ENCODE results near the gene KLRF1.
A peak's percentile ranks its signal among the peaks of the same experiment; 100 is the strongest.

Gene KLRF1

GRCh38 chr12:9867531-9867930 is 40.2 kb downstream of the KLRF1 start:
- no peaks in the 10 kb centered on the region for H3K27me3 ChIP-seq
- peak overlapping the region; percentile 22 to 34 for H3K4me3 ChIP-seq
- TF ChIP-seq, protein P1, sequence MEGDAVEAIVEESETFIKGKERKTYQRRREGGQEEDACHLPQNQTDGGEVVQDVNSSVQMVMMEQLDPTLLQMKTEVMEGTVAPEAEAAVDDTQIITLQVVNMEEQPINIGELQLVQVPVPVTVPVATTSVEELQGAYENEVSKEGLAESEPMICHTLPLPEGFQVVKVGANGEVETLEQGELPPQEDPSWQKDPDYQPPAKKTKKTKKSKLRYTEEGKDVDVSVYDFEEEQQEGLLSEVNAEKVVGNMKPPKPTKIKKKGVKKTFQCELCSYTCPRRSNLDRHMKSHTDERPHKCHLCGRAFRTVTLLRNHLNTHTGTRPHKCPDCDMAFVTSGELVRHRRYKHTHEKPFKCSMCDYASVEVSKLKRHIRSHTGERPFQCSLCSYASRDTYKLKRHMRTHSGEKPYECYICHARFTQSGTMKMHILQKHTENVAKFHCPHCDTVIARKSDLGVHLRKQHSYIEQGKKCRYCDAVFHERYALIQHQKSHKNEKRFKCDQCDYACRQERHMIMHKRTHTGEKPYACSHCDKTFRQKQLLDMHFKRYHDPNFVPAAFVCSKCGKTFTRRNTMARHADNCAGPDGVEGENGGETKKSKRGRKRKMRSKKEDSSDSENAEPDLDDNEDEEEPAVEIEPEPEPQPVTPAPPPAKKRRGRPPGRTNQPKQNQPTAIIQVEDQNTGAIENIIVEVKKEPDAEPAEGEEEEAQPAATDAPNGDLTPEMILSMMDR (IDR thresholded peaks at IDR 0.05): no peak
- intact Hi-C loops (cut with DNase I; ENCODE audit: low total_unique reads): no loop called here
- peaks cover 0 to 6% (median 0%) of the 10 kb centered on the region in 4 donors for H3K4me1 ChIP-seq
- H3K27ac ChIP-seq: no peak overlapping the region
- H3K9me3 ChIP-seq: no peaks in the 10 kb centered on the region
- DNase-seq: no peak
- H3K36me3 ChIP-seq: no peaks in the 10 kb centered on the region

- intact Hi-C loops (cut with DNase I; ENCODE audit: low total_unique reads): no loop called here
- Histone ChIP-seq H3K4me1 (peaks cover 0 to 6% (median 0%) of the 10 kb centered on the region in 4 donors), H3K4me3 (peak overlapping the region; percentile 34 to 43), H3K27me3 (no peaks in the 10 kb centered on the region), H3K27ac (peak overlapping the region; percentile 55 to 62), H3K9me3 (no peaks in the 10 kb centered on the region), H3K36me3 (no peaks in the 10 kb centered on the region)
- TF ChIP-seq, protein P1 (IDR thresholded peaks at IDR 0.05): no peak
- DNase-seq: no peak
Observed at GRCh38 chr12:9868311-9868801, 41.1 kb downstream of the KLRF1 start.

GRCh38 chr12:9868951-9869306 is 41.6 kb downstream of the KLRF1 start:
- Histone ChIP-seq H3K9me3 (no peaks in the 10 kb centered on the region), H3K36me3 (no peaks in the 10 kb centered on the region), H3K27me3 (no peaks in the 10 kb centered on the region), H3K4me3 (peak overlapping the region; percentile 34 to 43), H3K4me1 (peaks cover 0 to 6% (median 0%) of the 10 kb centered on the region in 4 donors), H3K27ac (peak overlapping the region; percentile 55 to 62)
- TF ChIP-seq, protein P1 (IDR thresholded peaks at IDR 0.05): no peak
- intact Hi-C loops (cut with DNase I; ENCODE audit: low total_unique reads): no loop called here
- DNase-seq: no peak

GRCh38 chr12:9869307-9870161 is 42.3 kb downstream of the KLRF1 start, which contains the start of gene CLEC2B:
CLEC2B (minus strand) TSS chr12:9869354.
- DNase-seq: no peak
- no peaks in the 10 kb centered on the region for H3K27me3 ChIP-seq
- intact Hi-C loops (cut with DNase I; ENCODE audit: low total_unique reads): no loop called here
- TF ChIP-seq, protein P1 (IDR thresholded peaks at IDR 0.05): no peak
- no peaks in the 10 kb centered on the region for H3K9me3 ChIP-seq
- H3K4me1 ChIP-seq: peaks cover 0 to 6% (median 0%) of the 10 kb centered on the region in 4 donors
- H3K36me3 ChIP-seq: no peaks in the 10 kb centered on the region
- peak within 1 kb of the TSS; percentile 55 to 62 for H3K27ac ChIP-seq
- H3K4me3 ChIP-seq: peak within 1 kb of the TSS; percentile 34 to 43

DNA sequence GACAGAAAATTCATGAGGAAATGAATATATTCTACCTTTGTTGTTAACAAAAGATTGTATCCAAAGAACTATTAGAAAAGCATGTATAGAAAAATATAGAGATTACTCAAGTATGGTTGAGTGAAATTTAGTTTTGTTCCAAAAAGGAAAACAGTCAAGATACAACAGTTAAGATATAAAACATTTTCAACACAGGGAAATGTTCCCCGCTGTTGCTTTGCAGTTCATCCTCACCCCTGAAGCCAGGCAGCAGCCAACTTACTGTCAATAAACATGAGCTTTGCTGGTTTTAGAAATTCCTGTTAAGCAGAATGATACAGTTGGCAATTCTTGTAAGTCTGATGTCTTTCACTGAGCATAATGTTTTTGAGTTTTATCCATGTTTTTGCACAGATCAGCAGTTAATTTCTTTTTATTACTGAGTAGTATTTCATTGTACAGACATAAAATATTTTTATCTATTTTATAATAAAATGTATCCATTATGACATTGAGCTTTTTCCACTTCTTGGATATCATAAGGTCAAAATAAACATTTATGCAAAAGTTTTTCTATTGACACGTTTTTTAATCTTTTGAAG is 43.1 kb downstream of the KLRF1 start:
- H3K4me1 ChIP-seq: peaks cover 0 to 6% (median 0%) of the 10 kb centered on the region in 4 donors
- TF ChIP-seq, protein P1 (IDR thresholded peaks at IDR 0.05): no peak
- H3K27ac ChIP-seq: peak overlapping the region; percentile 55 to 62
- no peaks in the 10 kb centered on the region for H3K27me3 ChIP-seq
- no peaks in the 10 kb centered on the region for H3K9me3 ChIP-seq
- H3K4me3 ChIP-seq: peak overlapping the region; percentile 34 to 43
- no peak for DNase-seq
- no peaks in the 10 kb centered on the region for H3K36me3 ChIP-seq
- intact Hi-C loops (cut with DNase I; ENCODE audit: low total_unique reads): no loop called here
